HG03045 (cell line): ENCODE data around the gene NXPE2.
"Not testable (repeated sequence)": the region's sequence is repeated elsewhere in the genome, so short reads cannot be mapped to it uniquely, and the experiment has no call there.

Source experiments
- ATAC-seq: cut with Tn5 transposase; IDR thresholded peaks from one replicate; pipeline ENCODE4 v1.9.1; 2021; ENCODE audit warnings: mild to moderate bottlenecking, moderate library complexity; ENCODE audit not compliant: unreplicated experiment

NXPE2 gene

GRCh38 chr11:114678125-114679036 is at the start of gene NXPE2:
NXPE2 (plus strand) TSS chr11:114678527; CDS start chr11:114678576, 49 bp downstream.
- ATAC-seq, result no peak

DNA sequence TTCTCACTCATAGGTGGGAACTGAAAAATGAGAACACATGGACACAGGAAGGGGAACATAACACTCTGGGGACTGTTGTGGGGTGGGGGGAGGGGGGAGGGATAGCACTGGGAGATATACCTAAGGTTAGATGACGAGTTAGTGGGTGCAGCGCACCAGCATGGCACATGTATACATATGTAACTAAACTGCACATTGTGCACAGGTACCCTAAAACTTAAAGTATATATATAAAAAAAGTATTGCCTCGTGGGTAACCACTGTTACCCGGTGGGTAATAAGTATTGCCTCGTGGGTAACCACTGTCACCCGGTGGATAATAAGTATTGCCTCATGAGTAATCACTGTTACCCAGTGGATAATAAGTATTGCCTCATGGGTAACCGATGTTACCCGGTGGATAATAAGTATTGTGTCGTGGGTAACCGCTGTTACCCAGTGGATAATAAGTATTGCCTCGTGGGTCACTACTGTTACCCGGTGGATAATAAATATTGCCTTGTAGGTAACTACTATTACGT is 46.8 kb upstream of the NXPE2 start:
- ATAC-seq, result not testable (repeated sequence)

- ATAC-seq, result not testable (repeated sequence)
Observed at GRCh38 chr11:114639440-114639839, 38.9 kb upstream of the NXPE2 start.

- no peak for ATAC-seq
Observed at GRCh38 chr11:114650661-114651060, 27.7 kb upstream of the NXPE2 start.

GRCh38 chr11:114651145-114651718 is 27.1 kb upstream of the NXPE2 start:
- ATAC-seq, result no peak

DNA sequence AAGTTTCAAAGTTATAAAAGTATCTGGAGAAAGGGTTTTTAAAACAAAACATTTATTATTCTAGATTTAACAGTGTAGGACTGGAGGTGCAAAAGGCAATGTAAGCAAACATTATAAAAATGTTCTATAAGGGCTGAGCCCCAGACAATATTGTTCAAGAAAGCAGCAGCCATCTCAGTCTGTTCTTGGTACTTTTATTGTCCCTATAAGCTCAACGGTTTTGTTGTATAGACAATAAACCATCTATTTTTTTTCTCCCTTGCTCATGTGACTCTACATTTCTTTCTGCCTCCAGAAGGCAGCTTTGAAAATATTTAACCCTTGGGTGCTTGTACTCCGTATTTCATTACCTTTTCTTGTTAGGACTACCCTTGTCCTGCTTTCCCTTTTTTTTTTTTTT is 25.2 kb upstream of the NXPE2 start:
- ATAC-seq, result no peak

DNA sequence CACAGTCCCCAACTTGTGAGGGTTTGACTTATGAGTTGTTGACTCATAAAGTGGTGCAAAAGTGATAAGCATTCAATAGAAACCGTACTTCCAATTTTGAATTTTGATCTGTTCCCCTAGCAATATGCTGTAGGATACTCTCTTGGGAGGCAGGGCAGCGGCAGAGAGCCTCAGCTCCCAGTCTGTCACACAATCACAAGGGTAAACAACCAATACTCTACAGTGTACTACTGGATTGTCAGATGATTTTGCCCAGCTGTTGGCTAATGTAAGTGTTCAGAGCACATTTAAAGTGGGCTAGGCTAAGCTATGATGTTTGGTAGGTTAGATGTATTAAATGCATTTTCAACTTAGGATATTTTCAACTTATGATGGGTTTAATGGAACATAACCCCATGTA is 13.7 kb upstream of the NXPE2 start:
- ATAC-seq, result no peak

DNA sequence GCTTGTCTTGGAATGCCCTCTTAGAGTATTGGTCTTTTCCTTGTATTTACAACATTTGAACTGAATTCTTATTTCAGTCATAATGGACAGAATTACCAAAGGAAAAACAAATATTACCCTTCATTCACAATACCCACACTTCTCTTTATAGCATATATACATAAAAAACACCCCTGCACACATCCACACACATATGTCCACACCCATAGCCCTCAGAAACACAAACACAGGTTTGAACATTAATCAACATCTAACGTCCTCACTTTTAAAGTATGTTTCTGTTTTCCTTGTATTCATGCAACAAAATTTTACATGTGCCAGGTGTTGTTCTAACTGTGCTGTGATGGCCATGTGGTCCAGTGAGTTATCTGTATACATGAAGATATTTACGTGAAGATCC is 11.6 kb upstream of the NXPE2 start:
- ATAC-seq, result no peak

GRCh38 chr11:114668109-114668508 is 10.2 kb upstream of the NXPE2 start:
- no peak for ATAC-seq

GRCh38 chr11:114673661-114674060 is 4.7 kb upstream of the NXPE2 start:
- ATAC-seq, result no peak

GRCh38 chr11:114679505-114679904 is 1.2 kb downstream of the NXPE2 start:
- no peak for ATAC-seq

- ATAC-seq, result no peak
Observed at GRCh38 chr11:114683007-114683406, 4.7 kb downstream of the NXPE2 start.

DNA sequence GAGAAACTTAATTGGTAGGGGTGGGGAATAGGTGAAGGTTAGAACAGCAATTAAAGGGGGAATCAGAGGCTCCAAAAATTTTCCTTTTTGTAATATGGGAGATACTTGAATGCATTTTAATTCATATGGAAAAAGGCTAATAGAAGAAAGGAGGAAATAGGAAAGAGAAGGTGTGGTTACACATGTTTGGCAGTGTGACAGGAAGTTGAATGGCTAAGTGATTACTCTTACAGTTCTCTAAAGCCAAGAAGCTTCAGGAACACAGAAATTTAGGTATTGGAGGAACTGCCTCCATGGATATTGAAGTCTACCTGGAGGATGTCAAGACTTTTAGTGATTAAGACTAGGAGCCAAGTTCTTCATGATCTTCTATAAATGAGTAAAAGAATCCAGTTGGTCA is 6.3 kb downstream of the NXPE2 start:
- ATAC-seq, result no peak

GRCh38 chr11:114685097-114685496 is 6.8 kb downstream of the NXPE2 start:
- ATAC-seq, result no peak

DNA sequence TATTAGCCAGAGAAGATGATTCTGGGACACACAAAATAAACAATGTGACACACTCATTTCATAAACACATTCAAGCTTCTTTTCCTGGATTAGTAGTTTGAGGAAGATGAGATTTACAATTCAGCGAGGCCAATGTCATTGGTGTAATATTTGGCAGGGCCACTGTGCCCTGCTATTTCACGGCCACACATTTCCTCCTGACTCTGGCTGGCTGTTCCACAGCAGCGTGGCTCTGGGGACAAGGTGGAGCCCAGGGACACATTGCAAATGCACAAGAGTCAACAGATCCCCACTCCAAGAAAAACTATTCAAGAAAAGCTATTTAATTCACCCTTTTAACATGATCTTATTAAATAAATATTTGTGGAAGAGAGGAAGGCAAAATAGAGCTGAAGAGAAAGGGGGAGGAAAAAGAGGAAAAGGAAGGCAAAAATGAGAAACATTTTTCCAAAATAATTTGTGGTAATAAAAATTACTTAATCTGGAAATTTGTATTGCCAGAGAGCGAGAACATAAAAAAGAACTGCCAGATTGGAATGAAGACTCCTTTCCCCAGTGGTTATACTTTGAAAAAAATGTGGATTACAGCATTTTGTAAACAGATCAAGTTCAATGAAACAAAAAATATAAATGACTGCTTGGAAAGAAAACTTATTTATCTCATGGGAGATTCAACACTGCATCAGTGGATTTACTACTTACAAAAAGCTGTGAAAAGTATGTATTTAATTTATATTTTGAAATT is 27.1 kb downstream of the NXPE2 start:
- no peak for ATAC-seq

- ATAC-seq, result no peak
Observed at GRCh38 chr11:114709960-114710359, 31.6 kb downstream of the NXPE2 start.

- no peak for ATAC-seq
Observed at GRCh38 chr11:114713756-114714155, 35.4 kb downstream of the NXPE2 start.

GRCh38 chr11:114719562-114719961 is 41.2 kb downstream of the NXPE2 start:
- ATAC-seq, result no peak

- no peak for ATAC-seq
Observed at GRCh38 chr11:114724916-114725524, 46.7 kb downstream of the NXPE2 start.

GRCh38 chr11:114725623-114726022 is 47.3 kb downstream of the NXPE2 start:
- no peak for ATAC-seq

- ATAC-seq, result no peak
Observed at GRCh38 chr11:114736806-114737205, 58.5 kb downstream of the NXPE2 start.
